GM12891 (cell line): ENCODE measurements around the gene STX1B.
"Not testable (repeated sequence)": the region's sequence is repeated elsewhere in the genome, so short reads cannot be mapped to it uniquely, and the experiment has no call there.

Source experiments
- DNase-seq: peaks from one replicate; pipeline ENCODE4 v3.0.0; 2011; ENCODE audit warnings: low spot score; ENCODE audit not compliant: insufficient read length
- FAIRE-seq: peaks from 2 replicates; lab custom pipeline; 2011; peaks lifted over from hg19 to GRCh38; lab: Jason Lieb, UNC
- PAX5 ChIP-seq: IDR thresholded peaks from 2 replicates; pipeline ENCODE4 v1.6.1; 2011; ENCODE audit warnings: low read length, moderate library complexity, mild to moderate bottlenecking; ENCODE audit not compliant: insufficient read depth, severe bottlenecking
- POLR2A ChIP-seq: IDR thresholded peaks from 2 replicates; pipeline ENCODE4 v1.6.1; 2011; ENCODE audit warnings: low read depth, low read length, control low read depth
- POLR2AphosphoS5 ChIP-seq: IDR thresholded peaks from 2 replicates; pipeline ENCODE4 v1.6.1; 2011; ENCODE audit warnings: low read depth, low read length, control low read depth
- POU2F2 ChIP-seq: IDR thresholded peaks from 2 replicates; pipeline ENCODE4 v1.6.1; 2011; ENCODE audit warnings: low read depth, mild to moderate bottlenecking, control low read depth, low read length, moderate library complexity
- SPI1 ChIP-seq: IDR thresholded peaks from 2 replicates; pipeline ENCODE4 v1.6.1; 2011; ENCODE audit warnings: low read depth, low read length, control low read depth
- TAF1 ChIP-seq: IDR thresholded peaks from 2 replicates; pipeline ENCODE4 v1.6.1; 2011; ENCODE audit warnings: low read depth, low read length, control low read depth

STX1B gene

GRCh38 chr16:31020536-31020935, 10.1 kb upstream of the STX1B start:
- FAIRE-seq (no peak), DNase-seq (no peak)
- TF ChIP-seq PAX5 = no peak
- TF ChIP-seq POLR2AphosphoS5 = no peak
- TF ChIP-seq TAF1 = no peak
- no peak for TF ChIP-seq POLR2A

- DNase-seq, FAIRE-seq: not testable (repeated sequence)
These were observed 7.3 kb upstream of the STX1B start for GRCh38 chr16:31017756-31018155.

- FAIRE-seq (no peak), DNase-seq (no peak)
- TF ChIP-seq POLR2A = no peak
- TF ChIP-seq POLR2AphosphoS5 = no peak
These were observed 5.6 kb upstream of the STX1B start for GRCh38 chr16:31016018-31016417.

GRCh38 chr16:31013292-31013691, 2.9 kb upstream of the STX1B start:
- not testable (repeated sequence) for FAIRE-seq, DNase-seq

GRCh38 chr16:31011815-31012214, 1.4 kb upstream of the STX1B start:
- not testable (repeated sequence) for DNase-seq, FAIRE-seq

- DNase-seq = no peak
- no peak for FAIRE-seq
- TF ChIP-seq SPI1 (no peak), POLR2A (no peak), TAF1 (no peak), POU2F2 (no peak), POLR2AphosphoS5 (no peak), PAX5 (no peak)
These were observed 399 bp downstream of the STX1B start for GRCh38 chr16:31009894-31010584.

- FAIRE-seq (no peak), DNase-seq (no peak)
- TF ChIP-seq POLR2A (no peak), SPI1 (no peak), POU2F2 (no peak), TAF1 (no peak), POLR2AphosphoS5 (no peak), PAX5 (no peak)
These were observed 1.3 kb downstream of the STX1B start for GRCh38 chr16:31009120-31009519.

- no peak for DNase-seq
- TF ChIP-seq SPI1 (no peak), POLR2A (no peak), TAF1 (no peak), POLR2AphosphoS5 (no peak), PAX5 (no peak), POU2F2 (no peak)
- FAIRE-seq = no peak
These were observed 1.9 kb downstream of the STX1B start for GRCh38 chr16:31008551-31008950.

- no peak for FAIRE-seq
- TF ChIP-seq POLR2AphosphoS5 (no peak), SPI1 (no peak), POU2F2 (no peak), PAX5 (no peak), POLR2A (no peak), TAF1 (no peak)
- DNase-seq = no peak
These were observed 2.3 kb downstream of the STX1B start for GRCh38 chr16:31008149-31008548.

GRCh38 chr16:31007684-31008083, 2.8 kb downstream of the STX1B start:
- no peak for TF ChIP-seq POLR2AphosphoS5
- TF ChIP-seq TAF1 = no peak
- TF ChIP-seq PAX5 = no peak
- no peak for TF ChIP-seq POU2F2
- TF ChIP-seq SPI1 = no peak
- no peak for TF ChIP-seq POLR2A
- FAIRE-seq = no peak
- DNase-seq = no peak

- TF ChIP-seq TAF1 (no peak), POU2F2 (no peak), PAX5 (no peak), POLR2A (no peak), POLR2AphosphoS5 (no peak), SPI1 (no peak)
- FAIRE-seq (no peak), DNase-seq (no peak)
These were observed 3.8 kb downstream of the STX1B start for GRCh38 chr16:31006589-31006988.
